Measurements from ENCODE around the gene PEF1. TPM values are rescaled to one million over a fixed set of nuclear protein-coding genes. Genes with fewer than 3 reads are reported as not detected.

The PEF1 gene
- total RNA-seq, 1 experiment from 2014 or later: 33.7 TPM

GRCh38 chr1:31651766-31652165 lies 7.1 kb upstream of the PEF1 start (continued):
- TF ChIP-seq CTCF (IDR thresholded peaks at IDR 0.05) (no peak), CREM (CRISPR knock-in tag; IDR thresholded peaks at IDR 0.05) (no peak), NR2C2 (CRISPR knock-in tag; IDR thresholded peaks at IDR 0.05) (no peak), IRF2 (CRISPR knock-in tag; IDR thresholded peaks at IDR 0.05; ENCODE audit: borderline replicate concordance, low read depth) (no peak)

DNA sequence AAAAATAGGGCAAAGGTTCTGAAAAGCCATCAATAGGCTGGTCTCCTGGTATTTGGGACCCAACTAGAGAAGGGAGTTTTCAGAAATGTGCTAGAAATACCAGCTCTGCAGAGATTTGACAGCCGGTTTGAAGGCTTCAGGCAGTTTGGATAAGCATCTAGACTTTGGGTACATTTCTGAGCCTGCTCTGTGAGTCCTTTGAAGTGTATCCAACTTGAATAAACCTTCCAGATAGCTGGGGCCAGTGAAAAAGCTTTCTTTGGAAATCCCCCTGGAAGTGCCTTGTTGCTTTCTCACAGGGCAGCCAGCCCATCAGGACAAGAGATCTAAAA lies 6.4 kb upstream of the PEF1 start:
- no peak overlapping the region for H3K4me3 Mint-ChIP-seq
- CTCF ChIA-PET: interaction anchor here (0.9 to 1.5 kb wide), 8 partner anchors 13 to 65 kb away, joined by 3 to 5 read pairs (median 4); partner anchors contain the start of gene COL16A1
- TF ChIP-seq SMAD3 (CRISPR knock-in tag; IDR thresholded peaks at IDR 0.05; ENCODE audit: borderline replicate concordance): no peak
- TF ChIP-seq, protein P1, sequence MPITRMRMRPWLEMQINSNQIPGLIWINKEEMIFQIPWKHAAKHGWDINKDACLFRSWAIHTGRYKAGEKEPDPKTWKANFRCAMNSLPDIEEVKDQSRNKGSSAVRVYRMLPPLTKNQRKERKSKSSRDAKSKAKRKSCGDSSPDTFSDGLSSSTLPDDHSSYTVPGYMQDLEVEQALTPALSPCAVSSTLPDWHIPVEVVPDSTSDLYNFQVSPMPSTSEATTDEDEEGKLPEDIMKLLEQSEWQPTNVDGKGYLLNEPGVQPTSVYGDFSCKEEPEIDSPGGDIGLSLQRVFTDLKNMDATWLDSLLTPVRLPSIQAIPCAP (CRISPR knock-in tag; IDR thresholded peaks at IDR 0.05): no peak
- TF ChIP-seq CDX4 (CRISPR knock-in tag; IDR thresholded peaks at IDR 0.05; ENCODE audit: borderline replicate concordance): no peak

GRCh38 chr1:31650161-31651088 lies 5.7 kb upstream of the PEF1 start:
- ATAC-seq (no peak), DNase-seq (ENCODE audit: low spot score) (no peak)
- H3K36me3 Mint-ChIP-seq: no peaks in the 10 kb centered on the region
- no peaks in the 10 kb centered on the region; the same call in 1 of the 2 replicates for H3K9me3 Mint-ChIP-seq
- TF ChIP-seq ESRRA (CRISPR knock-in tag; IDR thresholded peaks at IDR 0.05; ENCODE audit: borderline replicate concordance) (no peak), MYBL2 (CRISPR knock-in tag; IDR thresholded peaks at IDR 0.05) (no peak), ZNF232 (CRISPR knock-in tag; IDR thresholded peaks at IDR 0.05) (no peak), CREB1 (CRISPR knock-in tag; IDR thresholded peaks at IDR 0.05) (no peak), ZNF396 (CRISPR knock-in tag; IDR thresholded peaks at IDR 0.05; ENCODE audit: borderline replicate concordance) (no peak), FOXP1 (CRISPR knock-in tag; IDR thresholded peaks at IDR 0.05; ENCODE audit: borderline replicate concordance) (no peak), TCF7 (CRISPR knock-in tag; IDR thresholded peaks at IDR 0.05; ENCODE audit: low read depth) (no peak), CREM (CRISPR knock-in tag; IDR thresholded peaks at IDR 0.05) (no peak), SMAD4 (CRISPR knock-in tag; IDR thresholded peaks at IDR 0.05) (no peak), TEAD4 (CRISPR knock-in tag; IDR thresholded peaks at IDR 0.05) (no peak), CBFB (CRISPR knock-in tag; IDR thresholded peaks at IDR 0.05; ENCODE audit: low read depth) (no peak)
- TF ChIP-seq, protein P2, sequence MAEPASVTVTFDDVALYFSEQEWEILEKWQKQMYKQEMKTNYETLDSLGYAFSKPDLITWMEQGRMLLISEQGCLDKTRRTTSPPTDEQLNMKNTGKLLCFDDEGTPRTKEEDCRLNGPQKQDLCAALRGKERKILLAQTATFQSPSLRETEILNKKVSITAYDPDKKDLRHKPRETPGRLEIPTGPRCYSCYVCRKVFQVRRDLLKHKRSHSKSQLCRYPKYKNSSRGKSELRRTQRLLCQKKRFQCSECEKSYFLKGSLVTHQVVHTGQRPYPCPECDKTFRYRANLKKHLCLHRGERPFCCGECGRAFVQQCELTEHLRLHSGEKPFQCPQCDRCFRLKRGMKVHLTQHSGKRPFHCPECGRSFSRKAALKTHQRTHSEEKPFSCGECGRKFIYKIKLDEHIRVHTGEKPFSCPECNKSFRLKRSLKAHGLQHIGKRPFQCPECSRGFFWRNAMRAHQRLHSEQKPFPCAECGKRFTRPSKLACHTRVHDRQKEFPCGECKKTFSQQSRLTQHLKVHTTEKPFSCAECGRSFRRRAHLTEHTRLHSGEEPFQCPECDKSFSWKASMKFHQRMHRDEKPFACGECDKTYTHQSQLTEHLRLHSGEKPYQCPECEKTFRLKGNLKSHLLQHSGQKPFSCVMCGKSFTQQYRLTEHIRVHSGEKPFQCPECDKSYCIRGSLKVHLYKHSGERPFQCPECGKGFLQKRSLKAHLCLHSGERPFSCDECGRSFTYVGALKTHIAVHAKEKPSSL (CRISPR knock-in tag; conservative IDR thresholded peaks at IDR 0.05): no peak
- TF ChIP-seq, protein P3, sequence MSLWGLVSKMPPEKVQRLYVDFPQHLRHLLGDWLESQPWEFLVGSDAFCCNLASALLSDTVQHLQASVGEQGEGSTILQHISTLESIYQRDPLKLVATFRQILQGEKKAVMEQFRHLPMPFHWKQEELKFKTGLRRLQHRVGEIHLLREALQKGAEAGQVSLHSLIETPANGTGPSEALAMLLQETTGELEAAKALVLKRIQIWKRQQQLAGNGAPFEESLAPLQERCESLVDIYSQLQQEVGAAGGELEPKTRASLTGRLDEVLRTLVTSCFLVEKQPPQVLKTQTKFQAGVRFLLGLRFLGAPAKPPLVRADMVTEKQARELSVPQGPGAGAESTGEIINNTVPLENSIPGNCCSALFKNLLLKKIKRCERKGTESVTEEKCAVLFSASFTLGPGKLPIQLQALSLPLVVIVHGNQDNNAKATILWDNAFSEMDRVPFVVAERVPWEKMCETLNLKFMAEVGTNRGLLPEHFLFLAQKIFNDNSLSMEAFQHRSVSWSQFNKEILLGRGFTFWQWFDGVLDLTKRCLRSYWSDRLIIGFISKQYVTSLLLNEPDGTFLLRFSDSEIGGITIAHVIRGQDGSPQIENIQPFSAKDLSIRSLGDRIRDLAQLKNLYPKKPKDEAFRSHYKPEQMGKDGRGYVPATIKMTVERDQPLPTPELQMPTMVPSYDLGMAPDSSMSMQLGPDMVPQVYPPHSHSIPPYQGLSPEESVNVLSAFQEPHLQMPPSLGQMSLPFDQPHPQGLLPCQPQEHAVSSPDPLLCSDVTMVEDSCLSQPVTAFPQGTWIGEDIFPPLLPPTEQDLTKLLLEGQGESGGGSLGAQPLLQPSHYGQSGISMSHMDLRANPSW (CRISPR knock-in tag; conservative IDR thresholded peaks at IDR 0.05; ENCODE audit: low read depth): no peak
- no peak overlapping the region for H3K4me3 Mint-ChIP-seq
- ChIA-PET POLR2A (no interaction called here), CTCF (interaction anchor here (0.6 to 1.5 kb wide), 9 partner anchors 14 to 139 kb away, joined by 3 to 5 read pairs (median 4); partner anchors contain the start of gene COL16A1)
- no peaks in the 10 kb centered on the region; the same call in 1 of the 2 replicates for H3K27me3 Mint-ChIP-seq (ENCODE audit: low read depth)
- no peak overlapping the region for H3K27ac Mint-ChIP-seq
- H3K4me1 Mint-ChIP-seq: 0 out of 2 replicates have a peak, but pooled peaks cover 3% of the 10 kb centered on the region

More for the DNA sequence above, 6.4 kb upstream of the PEF1 start:
- no peaks in the 10 kb centered on the region for H3K4me1 Mint-ChIP-seq
- H3K27ac Mint-ChIP-seq: no peak overlapping the region
- H3K36me3 Mint-ChIP-seq: no peaks in the 10 kb centered on the region
- POLR2A ChIA-PET: no interaction called here
- ATAC-seq: no peak
- H3K9me3 Mint-ChIP-seq: no peaks in the 10 kb centered on the region; the same call in 1 of the 2 replicates
- no peak for DNase-seq (ENCODE audit: low spot score)
- H3K27me3 Mint-ChIP-seq (ENCODE audit: low read depth): no peaks in the 10 kb centered on the region; the same call in 1 of the 2 replicates

Measured in WTC11 (cell line).